Nephron (organoid): ENCODE data around the gene CISD3.

Experiments
- H3K27ac Mint-ChIP-seq, 3 experiments: 2 replicates each; pipeline ENCODE4 v1.8.0; 2020; ENCODE audit warnings: mixed read lengths in 3 of 3, mild to moderate bottlenecking in 2 of 3, moderate library complexity in 1 of 3
- H3K27me3 Mint-ChIP-seq: 2 replicates; pipeline ENCODE4 v1.8.0; 2021; ENCODE audit warnings: low read depth, mild to moderate bottlenecking, moderate library complexity, mixed read lengths
- H3K36me3 Mint-ChIP-seq: 2 replicates; pipeline ENCODE4 v1.8.0; 2020; ENCODE audit warnings: low read depth, mixed read lengths
- H3K4me1 Mint-ChIP-seq: 2 replicates; pipeline ENCODE4 v1.8.0; 2020; ENCODE audit warnings: mixed read lengths
- H3K4me3 Mint-ChIP-seq, 3 experiments: 2 replicates each; pipeline ENCODE4 v1.8.0; 2020; ENCODE audit warnings: mild to moderate bottlenecking in 3 of 3, mixed read lengths in 3 of 3, moderate library complexity in 2 of 3
- H3K9me3 Mint-ChIP-seq: 2 replicates; pipeline ENCODE4 v1.8.0; 2020; ENCODE audit warnings: mixed read lengths
- TF ChIP-seq, protein P1 (sequence below), 3 experiments: fragments of 200-600 bp; sonication (generic); IDR thresholded peaks; one replicate each; pipeline ENCODE4 v1.5.0; 2021; ENCODE audit warnings: antibody characterized with exemption in 3 of 3; ENCODE audit not compliant: unreplicated experiment in 3 of 3

Gene CISD3

DNA sequence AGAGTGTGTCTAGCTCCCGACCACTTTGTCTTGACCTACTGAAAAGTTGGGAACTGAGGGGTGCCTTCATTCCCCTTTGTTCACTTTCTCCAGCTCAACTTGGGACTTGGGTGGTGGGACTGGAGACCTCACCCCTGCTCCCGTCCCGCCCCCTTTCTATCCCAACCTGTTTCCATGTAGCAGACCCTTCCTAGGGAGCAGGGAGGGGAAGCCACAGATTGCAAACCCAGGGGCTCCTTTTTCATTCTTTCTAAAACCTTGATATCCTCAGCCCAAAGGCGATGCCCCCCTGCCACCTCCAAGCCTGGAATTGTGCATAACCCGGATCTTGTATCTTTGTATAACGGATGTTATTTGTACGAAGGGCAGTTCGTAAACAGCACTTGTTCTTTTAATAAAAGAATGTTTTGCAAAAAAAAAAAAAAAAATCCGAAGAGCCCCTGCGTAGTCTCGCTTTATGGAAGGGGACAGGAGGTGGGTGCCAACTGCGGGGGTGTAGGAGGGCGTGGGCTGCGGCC lies 714 bp upstream of the CISD3 start:
- TF ChIP-seq, protein P1, sequence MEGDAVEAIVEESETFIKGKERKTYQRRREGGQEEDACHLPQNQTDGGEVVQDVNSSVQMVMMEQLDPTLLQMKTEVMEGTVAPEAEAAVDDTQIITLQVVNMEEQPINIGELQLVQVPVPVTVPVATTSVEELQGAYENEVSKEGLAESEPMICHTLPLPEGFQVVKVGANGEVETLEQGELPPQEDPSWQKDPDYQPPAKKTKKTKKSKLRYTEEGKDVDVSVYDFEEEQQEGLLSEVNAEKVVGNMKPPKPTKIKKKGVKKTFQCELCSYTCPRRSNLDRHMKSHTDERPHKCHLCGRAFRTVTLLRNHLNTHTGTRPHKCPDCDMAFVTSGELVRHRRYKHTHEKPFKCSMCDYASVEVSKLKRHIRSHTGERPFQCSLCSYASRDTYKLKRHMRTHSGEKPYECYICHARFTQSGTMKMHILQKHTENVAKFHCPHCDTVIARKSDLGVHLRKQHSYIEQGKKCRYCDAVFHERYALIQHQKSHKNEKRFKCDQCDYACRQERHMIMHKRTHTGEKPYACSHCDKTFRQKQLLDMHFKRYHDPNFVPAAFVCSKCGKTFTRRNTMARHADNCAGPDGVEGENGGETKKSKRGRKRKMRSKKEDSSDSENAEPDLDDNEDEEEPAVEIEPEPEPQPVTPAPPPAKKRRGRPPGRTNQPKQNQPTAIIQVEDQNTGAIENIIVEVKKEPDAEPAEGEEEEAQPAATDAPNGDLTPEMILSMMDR (IDR thresholded peaks at IDR 0.05; ENCODE audit: unreplicated experiment in 3 of 3), result no peak
- Mint-ChIP-seq H3K27ac (peak overlapping the region in 2 of 3 experiments; percentile 53 to 59), H3K36me3 (peaks cover 25% of the 10 kb centered on the region), H3K4me1 (peaks cover 46% of the 10 kb centered on the region), H3K9me3 (no peaks in the 10 kb centered on the region), H3K27me3 (no peaks in the 10 kb centered on the region), H3K4me3 (peak overlapping the region; percentile 73 to 83 (median 80))

DNA sequence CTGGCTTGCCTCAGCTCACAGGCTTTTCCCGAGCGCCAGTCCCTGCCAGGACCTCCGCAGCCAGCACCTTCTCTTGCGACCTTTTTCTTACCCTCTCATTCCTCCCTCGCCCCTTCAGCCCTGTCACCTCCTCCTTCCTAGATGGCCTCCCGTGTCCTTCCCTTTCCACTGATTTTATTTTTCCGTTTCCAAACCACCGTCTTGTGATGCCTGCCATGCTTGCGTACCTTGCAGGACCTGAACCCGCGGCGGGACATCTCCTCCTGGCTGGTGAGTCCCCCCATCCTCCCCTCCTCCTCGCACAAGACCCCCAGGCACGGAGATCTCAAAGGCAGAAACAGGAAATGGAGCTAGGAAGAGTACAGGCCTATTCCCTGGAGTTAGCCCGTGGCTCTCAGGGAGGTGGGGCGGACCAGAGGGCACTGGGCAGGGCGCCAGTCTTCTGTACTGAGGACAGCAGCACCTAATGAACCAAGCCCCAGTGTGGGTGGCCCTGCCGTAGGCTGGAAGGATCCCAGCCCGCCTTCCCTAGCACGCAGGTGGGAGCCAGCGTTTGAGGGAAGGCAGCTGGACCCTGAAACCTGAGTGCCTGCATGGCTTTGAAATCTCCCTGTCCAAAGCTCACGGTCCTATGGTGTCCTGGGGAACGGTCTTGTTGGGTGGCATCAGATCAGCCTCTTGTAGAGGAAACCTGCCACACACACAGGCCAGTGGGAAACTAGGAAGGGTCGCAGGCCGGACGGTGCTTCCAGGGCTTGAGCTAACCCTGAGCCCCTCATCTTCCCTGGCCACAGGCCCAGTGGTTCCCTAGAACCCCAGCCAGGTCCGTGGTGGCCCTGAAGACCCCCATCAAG lies 612 bp downstream of the CISD3 start:
- H3K27me3 Mint-ChIP-seq, result no peaks in the 10 kb centered on the region
- TF ChIP-seq, protein P1 (IDR thresholded peaks at IDR 0.05; ENCODE audit: unreplicated experiment in 3 of 3), result no peak
- H3K4me1 Mint-ChIP-seq, result peaks cover 59% of the 10 kb centered on the region
- H3K27ac Mint-ChIP-seq, result peak overlapping the region; percentile 84 to 92 (median 91)
- H3K9me3 Mint-ChIP-seq, result no peaks in the 10 kb centered on the region
- peak overlapping the region; percentile 87 to 94 (median 91) for H3K4me3 Mint-ChIP-seq
- H3K36me3 Mint-ChIP-seq, result peaks cover 34% of the 10 kb centered on the region

DNA sequence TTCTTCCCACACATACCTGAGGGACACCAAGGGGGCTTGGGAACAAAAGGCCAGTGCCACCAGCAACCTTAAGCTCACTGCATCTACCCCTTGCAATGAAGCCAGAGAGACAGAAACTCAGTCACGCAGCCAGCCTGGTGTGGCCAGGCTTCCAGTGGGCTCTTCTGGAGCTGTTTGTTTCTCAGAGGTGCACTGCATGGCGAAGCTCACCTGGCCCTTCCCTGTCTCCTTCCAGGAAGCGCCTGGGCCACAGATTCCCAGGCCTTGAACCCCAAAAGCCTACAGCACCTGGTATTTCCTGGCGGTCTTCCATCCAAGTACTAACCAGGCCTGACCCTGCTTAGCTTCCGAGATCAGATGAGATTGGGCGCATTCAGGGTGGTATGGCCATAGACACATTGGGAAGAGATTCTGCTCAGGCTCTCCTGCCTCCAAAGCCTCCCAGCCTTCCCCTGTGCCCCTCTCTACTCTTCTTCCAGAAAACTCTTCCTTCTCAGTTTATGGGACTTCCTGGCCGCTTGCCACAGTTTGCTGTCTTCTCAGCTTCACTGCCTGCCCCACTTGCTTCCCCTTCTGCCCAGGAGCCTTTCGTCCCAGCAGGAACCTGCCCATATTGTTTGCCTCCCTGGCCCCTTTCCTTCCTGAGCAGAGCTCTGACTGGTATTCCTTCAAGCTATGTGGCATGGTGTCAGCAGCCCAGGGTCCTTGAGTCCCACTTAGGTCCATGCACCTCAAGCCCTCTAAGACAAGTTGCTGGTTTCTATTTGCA lies 1.6 kb downstream of the CISD3 start:
- Mint-ChIP-seq H3K27me3 (no peaks in the 10 kb centered on the region), H3K9me3 (no peaks in the 10 kb centered on the region), H3K4me1 (peaks cover 64% of the 10 kb centered on the region), H3K27ac (peak overlapping the region; percentile 59 to 91 (median 84)), H3K4me3 (peak overlapping the region; percentile 87 to 94 (median 91)), H3K36me3 (peaks cover 34% of the 10 kb centered on the region)
- TF ChIP-seq, protein P1 (IDR thresholded peaks at IDR 0.05; ENCODE audit: unreplicated experiment in 3 of 3), result no peak

DNA sequence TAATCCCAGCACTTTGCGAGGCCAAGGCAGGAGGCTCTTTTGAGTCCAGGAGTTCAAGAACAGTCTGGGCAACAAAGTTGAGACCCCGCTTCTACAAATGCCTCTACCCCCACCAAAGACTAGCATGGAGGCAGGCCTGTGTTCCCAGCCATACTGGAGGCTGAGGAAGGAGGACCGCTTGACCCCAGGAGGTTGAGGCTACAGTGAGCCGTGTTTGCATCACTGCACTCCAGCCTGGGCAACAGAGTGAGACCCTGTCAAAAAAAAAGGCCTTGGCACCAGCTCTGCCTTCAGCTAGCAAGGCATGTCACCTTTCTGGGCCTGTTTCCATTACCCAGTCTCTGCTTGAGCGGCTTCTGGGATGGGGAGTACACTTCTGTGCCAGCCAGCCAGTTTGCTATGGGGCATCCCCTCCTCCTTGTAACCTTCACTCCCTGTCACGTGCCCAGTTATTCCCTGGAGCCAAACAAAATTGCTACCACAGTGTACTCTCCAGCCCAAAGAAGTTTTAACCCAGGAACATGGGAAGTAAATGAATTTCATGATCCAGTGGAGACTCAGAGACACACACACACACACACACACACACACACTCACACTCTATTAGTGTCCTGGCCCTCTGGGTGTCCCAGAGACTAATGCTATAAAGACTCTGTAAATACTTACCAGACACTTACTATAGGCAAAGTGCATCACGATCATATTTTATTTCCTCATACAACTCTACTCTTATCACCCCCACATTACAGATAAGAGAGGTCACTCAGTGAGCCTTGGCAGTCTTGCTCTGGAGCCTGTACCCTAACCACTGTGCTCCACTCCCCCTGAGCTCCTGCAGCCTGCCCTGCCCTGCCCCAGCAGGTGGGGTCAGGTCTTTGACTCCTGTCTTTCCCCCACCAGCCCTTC lies 2.5 kb downstream of the CISD3 start:
- Mint-ChIP-seq H3K9me3 (no peaks in the 10 kb centered on the region), H3K4me3 (peak overlapping the region; percentile 54 to 94 (median 91)), H3K36me3 (peaks cover 34% of the 10 kb centered on the region), H3K27ac (peak overlapping the region; percentile 39 to 84 (median 71)), H3K27me3 (no peaks in the 10 kb centered on the region), H3K4me1 (peaks cover 64% of the 10 kb centered on the region)
- TF ChIP-seq, protein P1 (IDR thresholded peaks at IDR 0.05; ENCODE audit: unreplicated experiment in 3 of 3), result no peak

DNA sequence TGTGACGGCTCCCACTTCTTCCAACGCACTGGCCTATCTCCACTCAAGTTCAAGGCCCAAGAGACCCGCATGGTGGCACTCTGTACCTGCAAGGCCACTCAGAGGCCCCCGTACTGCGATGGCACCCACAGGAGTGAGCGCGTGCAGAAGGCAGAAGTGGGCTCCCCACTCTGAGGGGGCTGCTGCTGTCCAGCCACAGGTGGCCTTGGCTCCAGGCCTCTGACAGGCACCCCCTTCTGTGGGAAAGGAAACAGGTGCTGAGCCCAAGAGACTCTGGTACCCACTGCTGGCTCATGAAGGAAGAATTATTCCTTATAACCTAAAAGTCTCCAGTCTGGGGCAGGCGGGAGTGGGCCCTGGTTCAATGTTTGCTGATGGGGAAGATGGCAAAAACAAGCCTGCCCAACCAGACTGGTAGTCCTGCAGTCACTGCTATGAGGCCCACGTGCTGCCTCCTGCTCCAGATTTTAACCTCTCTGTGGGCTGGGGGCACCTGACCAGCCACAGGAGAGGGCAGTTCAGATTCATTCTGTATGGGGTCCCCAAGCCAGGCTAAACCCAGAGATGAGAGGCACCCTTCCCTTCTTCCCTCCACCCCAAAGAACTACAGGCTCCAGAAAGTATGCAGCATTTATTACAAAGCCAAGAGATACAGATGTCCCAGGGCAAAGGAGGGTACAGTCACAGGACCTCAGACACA lies 3.3 kb downstream of the CISD3 start:
- Mint-ChIP-seq H3K4me3 (no peak overlapping the region), H3K9me3 (no peaks in the 10 kb centered on the region), H3K4me1 (peaks cover 57% of the 10 kb centered on the region), H3K36me3 (peaks cover 33% of the 10 kb centered on the region), H3K27ac (peak overlapping the region in 2 of 3 experiments; percentile 50 to 73), H3K27me3 (no peaks in the 10 kb centered on the region)
- TF ChIP-seq, protein P1 (IDR thresholded peaks at IDR 0.05; ENCODE audit: unreplicated experiment in 3 of 3), result peak in 1 of 3 experiments; percentile 14
